ENCODE measurements around the gene CALU.

CALU gene

DNA sequence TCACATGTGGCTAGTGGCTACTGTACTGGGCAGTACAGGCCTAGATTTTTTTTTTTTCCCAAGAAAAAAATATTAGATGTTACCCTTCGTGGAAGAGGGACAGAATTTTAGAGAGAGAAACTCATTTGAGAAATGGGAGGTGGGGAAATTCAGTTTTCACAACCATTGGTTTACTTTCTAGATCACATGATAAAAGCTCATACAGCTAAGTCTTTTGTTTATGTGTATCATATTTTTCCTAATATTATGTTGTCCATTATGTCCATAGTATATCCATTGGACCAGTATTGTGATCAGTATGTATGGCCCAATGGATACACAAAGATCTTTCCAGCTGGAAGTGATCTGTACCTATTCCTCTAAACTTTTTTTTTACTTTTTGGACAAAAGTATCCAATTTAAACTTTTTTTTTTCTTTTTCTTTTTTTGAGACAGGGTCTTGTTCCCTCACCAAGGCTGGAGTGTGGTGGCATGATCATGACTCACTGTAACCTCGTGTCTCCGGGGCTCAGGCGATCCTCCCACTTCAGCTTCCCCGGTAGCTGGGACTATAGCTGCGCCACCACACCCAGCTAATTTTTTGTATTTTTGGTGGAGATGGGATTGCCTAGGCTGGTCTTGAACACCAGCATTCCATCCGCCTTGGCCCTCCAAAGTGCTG is 4.1 kb downstream of the CALU start:
- Histone ChIP-seq H3K4me3 (ENCODE audit: low read depth in 1 of 5, low read length in 5 of 5) (no peak overlapping the region), H3K27ac (ENCODE audit: low read depth, low read length) (no peak overlapping the region), H3K27me3 (ENCODE audit: control insufficient read depth in 5 of 5, insufficient read depth in 4 of 5, low read length in 5 of 5) (no peaks in the 10 kb centered on the region), H3K36me3 (ENCODE audit: control insufficient read depth in 5 of 5, insufficient read depth in 5 of 5, low read length in 5 of 5) (peaks cover 0 to 7% (median 0%) of the 10 kb centered on the region in 5 donors), H3K9ac (ENCODE audit: low read length in 5 of 5) (no peak overlapping the region), H3K4me1 (ENCODE audit: control insufficient read depth in 5 of 5, insufficient read depth in 5 of 5, low read length in 5 of 5) (peaks cover 6 to 37% (median 35%) of the 10 kb centered on the region in 5 donors), H3K9me3 (ENCODE audit: control insufficient read depth in 5 of 5, low read length in 5 of 5) (no peaks in the 10 kb centered on the region)

DNA sequence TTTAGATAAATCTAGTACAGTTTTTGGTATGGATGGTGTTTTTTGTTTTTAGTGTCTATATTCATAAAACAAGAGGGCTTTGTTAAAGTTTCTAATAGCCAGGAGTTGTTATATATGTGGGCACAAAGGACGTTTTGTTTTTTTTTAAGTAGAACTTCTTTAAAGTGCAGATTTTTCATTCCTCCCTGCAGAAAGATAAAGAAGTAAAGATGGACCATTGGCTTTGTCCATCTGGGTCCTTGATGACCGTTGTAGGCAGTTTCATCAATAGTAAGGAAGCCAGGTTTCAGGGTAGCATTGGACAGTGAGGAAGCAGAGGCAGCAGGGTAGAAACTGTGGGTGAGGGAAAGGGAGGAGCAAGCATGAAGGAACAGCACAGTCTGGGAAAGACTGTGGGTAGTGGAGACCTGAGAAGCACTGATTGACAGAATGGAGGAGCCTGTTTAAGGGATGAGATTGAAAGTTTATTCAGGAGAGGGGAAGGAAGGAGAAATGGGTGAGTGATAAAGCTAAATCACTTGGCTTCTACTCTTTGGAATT is 5.3 kb downstream of the CALU start:
- H3K9me3 ChIP-seq (ENCODE audit: control insufficient read depth in 5 of 5, low read length in 5 of 5), result no peaks in the 10 kb centered on the region
- H3K4me3 ChIP-seq (ENCODE audit: low read depth in 1 of 5, low read length in 5 of 5), result no peak overlapping the region
- H3K27ac ChIP-seq (ENCODE audit: low read depth, low read length), result no peak overlapping the region
- no peaks in the 10 kb centered on the region for H3K27me3 ChIP-seq (ENCODE audit: control insufficient read depth in 5 of 5, insufficient read depth in 4 of 5, low read length in 5 of 5)
- H3K36me3 ChIP-seq (ENCODE audit: control insufficient read depth in 5 of 5, insufficient read depth in 5 of 5, low read length in 5 of 5), result peaks cover 8 to 19% (median 10%) of the 10 kb centered on the region in 5 donors
- H3K9ac ChIP-seq (ENCODE audit: low read length in 5 of 5), result peak overlapping the region in 1 of 5 donors; percentile 33
- peaks cover 6 to 33% (median 30%) of the 10 kb centered on the region in 5 donors for H3K4me1 ChIP-seq (ENCODE audit: control insufficient read depth in 5 of 5, insufficient read depth in 5 of 5, low read length in 5 of 5)

DNA sequence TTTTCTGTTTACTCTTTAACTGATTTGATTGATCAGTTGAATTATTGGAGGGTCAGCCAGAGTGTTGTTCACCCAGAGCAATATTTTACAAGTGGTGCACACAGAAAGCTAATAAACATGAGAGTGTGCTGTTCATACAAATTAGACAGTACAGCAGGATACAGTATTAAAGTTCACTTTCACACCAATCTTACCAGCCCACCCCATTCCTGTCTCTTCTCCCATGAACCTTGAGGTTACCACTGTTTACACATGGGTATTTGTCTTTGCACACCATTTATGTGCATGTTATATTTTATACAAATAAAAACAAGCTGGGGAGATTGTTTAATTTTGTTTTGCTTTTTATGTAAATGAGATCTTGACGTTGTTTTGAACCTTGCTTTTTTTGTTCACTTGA is 6.5 kb downstream of the CALU start:
- Histone ChIP-seq H3K9ac (ENCODE audit: low read length in 5 of 5) (no peak overlapping the region), H3K27ac (ENCODE audit: low read depth, low read length) (no peak overlapping the region), H3K36me3 (ENCODE audit: control insufficient read depth in 5 of 5, insufficient read depth in 5 of 5, low read length in 5 of 5) (peaks cover 14 to 30% (median 20%) of the 10 kb centered on the region in 5 donors), H3K4me1 (ENCODE audit: control insufficient read depth in 5 of 5, insufficient read depth in 5 of 5, low read length in 5 of 5) (peaks cover 6 to 20% (median 18%) of the 10 kb centered on the region in 5 donors), H3K9me3 (ENCODE audit: control insufficient read depth in 5 of 5, low read length in 5 of 5) (no peaks in the 10 kb centered on the region), H3K4me3 (ENCODE audit: low read depth in 1 of 5, low read length in 5 of 5) (no peak overlapping the region), H3K27me3 (ENCODE audit: control insufficient read depth in 5 of 5, insufficient read depth in 4 of 5, low read length in 5 of 5) (no peaks in the 10 kb centered on the region)

DNA sequence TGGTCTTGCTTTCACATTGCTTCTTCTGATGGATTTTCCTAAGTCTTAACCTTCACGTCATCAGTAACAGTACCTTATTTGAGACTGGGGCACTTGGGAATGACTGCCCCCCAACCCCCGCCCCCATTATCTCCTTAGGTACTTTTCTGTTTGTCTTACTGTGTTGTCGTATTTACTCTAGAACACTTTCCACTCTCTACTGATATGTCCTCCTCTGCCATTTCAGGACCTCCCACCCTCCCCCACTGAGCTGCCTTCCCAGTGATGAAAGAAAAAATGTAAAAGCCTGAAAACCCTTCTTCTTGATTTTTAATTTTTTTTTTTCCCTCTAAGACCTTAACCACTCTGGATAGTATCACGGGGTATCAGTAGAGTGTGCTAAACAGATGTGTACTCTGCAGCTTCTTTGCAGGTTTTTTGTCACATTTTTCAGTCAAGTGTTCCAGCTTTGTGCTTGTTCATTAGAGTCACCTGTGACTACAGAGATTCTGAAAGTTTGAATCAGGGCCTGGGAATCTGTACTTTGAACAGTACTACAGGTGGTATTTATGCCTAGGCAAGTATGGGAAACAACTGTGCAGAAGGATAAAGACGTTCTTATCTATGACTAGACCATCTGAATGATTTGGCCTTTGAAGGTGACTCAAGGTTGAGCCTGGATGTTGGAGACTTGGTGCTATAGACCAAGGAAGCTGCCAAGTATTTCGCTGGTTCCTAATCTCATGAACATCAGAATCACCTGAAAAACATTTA is 8.3 kb downstream of the CALU start:
- Histone ChIP-seq H3K27ac (ENCODE audit: low read depth, low read length) (no peak overlapping the region), H3K9ac (ENCODE audit: low read length in 5 of 5) (no peak overlapping the region), H3K36me3 (ENCODE audit: control insufficient read depth in 5 of 5, insufficient read depth in 5 of 5, low read length in 5 of 5) (peaks cover 18 to 37% (median 29%) of the 10 kb centered on the region in 5 donors), H3K9me3 (ENCODE audit: control insufficient read depth in 5 of 5, low read length in 5 of 5) (no peaks in the 10 kb centered on the region), H3K4me1 (ENCODE audit: control insufficient read depth in 5 of 5, insufficient read depth in 5 of 5, low read length in 5 of 5) (peaks cover under 1 to 2% (median under 1%) of the 10 kb centered on the region in 5 donors), H3K4me3 (ENCODE audit: low read depth in 1 of 5, low read length in 5 of 5) (no peak overlapping the region), H3K27me3 (ENCODE audit: control insufficient read depth in 5 of 5, insufficient read depth in 4 of 5, low read length in 5 of 5) (no peaks in the 10 kb centered on the region)

DNA sequence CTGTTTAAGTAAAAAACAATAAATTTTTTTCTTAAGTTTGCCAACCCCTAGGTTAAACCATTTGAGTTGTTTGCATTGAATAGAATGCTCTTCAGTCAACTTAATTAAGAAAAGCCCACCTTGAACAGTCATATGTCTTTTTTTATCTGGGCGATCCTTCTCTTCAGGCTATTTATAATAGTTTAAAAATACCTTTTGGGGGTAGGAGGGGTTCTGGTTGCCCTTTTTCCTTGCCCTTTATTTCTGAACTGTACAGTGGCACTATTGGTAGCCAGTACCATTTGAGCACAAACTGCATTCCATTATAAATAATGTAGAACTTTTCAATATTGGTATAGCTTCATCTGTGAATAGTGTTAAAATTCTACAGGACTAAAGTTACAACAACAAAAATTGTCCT is 13.1 kb downstream of the CALU start:
- Histone ChIP-seq H3K4me1 (ENCODE audit: control insufficient read depth in 5 of 5, insufficient read depth in 5 of 5, low read length in 5 of 5) (peaks cover 4 to 14% (median 5%) of the 10 kb centered on the region in 5 donors), H3K27ac (ENCODE audit: low read depth, low read length) (no peak overlapping the region), H3K27me3 (ENCODE audit: control insufficient read depth in 5 of 5, insufficient read depth in 4 of 5, low read length in 5 of 5) (no peaks in the 10 kb centered on the region), H3K36me3 (ENCODE audit: control insufficient read depth in 5 of 5, insufficient read depth in 5 of 5, low read length in 5 of 5) (peaks cover 29 to 67% (median 49%) of the 10 kb centered on the region in 5 donors), H3K4me3 (ENCODE audit: low read depth in 1 of 5, low read length in 5 of 5) (no peak overlapping the region), H3K9me3 (ENCODE audit: control insufficient read depth in 5 of 5, low read length in 5 of 5) (no peaks in the 10 kb centered on the region), H3K9ac (ENCODE audit: low read length in 5 of 5) (no peak overlapping the region)

DNA sequence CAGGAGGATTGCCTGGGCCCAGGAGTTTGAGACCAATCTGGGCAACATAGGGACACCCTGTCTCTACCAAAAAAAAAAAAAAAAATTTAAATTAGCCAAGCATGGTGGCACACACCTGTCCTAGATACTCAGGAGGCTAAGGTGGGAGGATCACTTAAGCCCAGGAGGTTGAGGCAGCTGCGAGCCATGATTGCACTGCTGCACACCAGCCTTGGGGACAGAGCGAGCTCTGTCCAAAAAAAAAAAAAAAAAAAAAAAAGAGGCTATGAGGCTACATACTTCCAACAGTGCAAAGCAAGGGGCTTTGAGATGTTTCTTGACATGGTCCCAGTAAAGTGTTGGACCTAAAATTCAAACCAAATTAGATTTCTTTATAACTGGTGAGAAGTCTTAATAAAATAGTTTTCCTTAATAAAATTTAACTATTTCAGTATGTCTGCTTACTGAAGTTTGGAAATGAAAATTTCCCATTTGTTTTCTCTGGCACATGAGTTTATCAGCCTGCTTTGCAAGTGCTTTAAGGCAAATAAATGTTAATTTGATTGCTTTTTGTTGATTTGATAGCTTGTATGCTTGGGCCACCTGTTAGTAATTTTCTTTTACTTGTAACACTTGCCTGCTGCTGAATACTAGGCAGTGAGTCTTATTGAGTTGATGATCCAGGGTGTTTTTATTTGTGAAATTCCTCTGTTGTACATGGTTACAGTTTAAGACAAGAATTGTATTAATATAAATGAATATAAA is 16.1 kb downstream of the CALU start:
- peaks cover 36 to 61% (median 44%) of the 10 kb centered on the region in 5 donors for H3K36me3 ChIP-seq (ENCODE audit: control insufficient read depth in 5 of 5, insufficient read depth in 5 of 5, low read length in 5 of 5)

DNA sequence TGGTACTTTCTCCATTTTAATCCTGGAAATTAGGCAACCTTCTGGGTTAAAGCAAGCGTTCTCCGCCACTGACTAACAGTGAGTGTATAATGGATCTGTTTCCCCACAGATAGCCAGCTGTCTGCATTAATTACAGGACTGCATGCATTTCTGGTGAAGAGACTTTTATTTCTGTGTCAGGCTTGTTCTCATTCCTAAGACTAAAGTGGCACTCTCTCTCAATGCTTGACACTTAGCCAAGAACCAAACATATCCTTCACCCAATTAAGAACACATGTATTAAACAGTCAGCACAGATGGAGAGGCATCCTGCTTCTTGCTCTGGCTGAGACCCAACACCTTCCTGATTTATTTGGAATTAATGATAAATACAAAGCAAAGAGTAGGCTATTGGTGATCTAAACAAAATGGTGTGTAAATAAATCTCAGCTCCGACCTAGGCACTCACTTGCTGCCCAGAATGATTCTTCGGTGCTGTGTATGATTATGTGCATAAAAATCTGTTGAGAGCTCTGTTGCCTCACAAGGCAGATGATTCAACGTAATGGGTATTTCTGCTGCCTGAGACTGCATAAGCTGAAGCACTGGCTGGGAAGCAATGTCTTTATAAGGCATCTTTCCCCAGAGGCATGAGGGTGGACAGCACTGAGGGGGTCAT is 16.8 kb downstream of the CALU start:
- H3K9me3 ChIP-seq (ENCODE audit: control insufficient read depth in 5 of 5, low read length in 5 of 5), result no peaks in the 10 kb centered on the region
- no peak overlapping the region for H3K9ac ChIP-seq (ENCODE audit: low read length in 5 of 5)
- H3K4me1 ChIP-seq (ENCODE audit: control insufficient read depth in 5 of 5, insufficient read depth in 5 of 5, low read length in 5 of 5), result peaks cover 3 to 14% (median 5%) of the 10 kb centered on the region in 5 donors
- H3K4me3 ChIP-seq (ENCODE audit: low read depth in 1 of 5, low read length in 5 of 5), result no peak overlapping the region
- no peak overlapping the region for H3K27ac ChIP-seq (ENCODE audit: low read depth, low read length)
- no peaks in the 10 kb centered on the region for H3K27me3 ChIP-seq (ENCODE audit: control insufficient read depth in 5 of 5, insufficient read depth in 4 of 5, low read length in 5 of 5)
- peaks cover 33 to 64% (median 47%) of the 10 kb centered on the region in 5 donors for H3K36me3 ChIP-seq (ENCODE audit: control insufficient read depth in 5 of 5, insufficient read depth in 5 of 5, low read length in 5 of 5)

More for the DNA sequence above, 16.1 kb downstream of the CALU start:
- no peaks in the 10 kb centered on the region for H3K9me3 ChIP-seq (ENCODE audit: control insufficient read depth in 5 of 5, low read length in 5 of 5)
- peaks cover 3 to 14% (median 5%) of the 10 kb centered on the region in 5 donors for H3K4me1 ChIP-seq (ENCODE audit: control insufficient read depth in 5 of 5, insufficient read depth in 5 of 5, low read length in 5 of 5)
- no peak overlapping the region for H3K4me3 ChIP-seq (ENCODE audit: low read depth in 1 of 5, low read length in 5 of 5)
- H3K27ac ChIP-seq (ENCODE audit: low read depth, low read length), result no peak overlapping the region
- no peak overlapping the region for H3K9ac ChIP-seq (ENCODE audit: low read length in 5 of 5)
- H3K27me3 ChIP-seq (ENCODE audit: control insufficient read depth in 5 of 5, insufficient read depth in 4 of 5, low read length in 5 of 5), result no peaks in the 10 kb centered on the region

DNA sequence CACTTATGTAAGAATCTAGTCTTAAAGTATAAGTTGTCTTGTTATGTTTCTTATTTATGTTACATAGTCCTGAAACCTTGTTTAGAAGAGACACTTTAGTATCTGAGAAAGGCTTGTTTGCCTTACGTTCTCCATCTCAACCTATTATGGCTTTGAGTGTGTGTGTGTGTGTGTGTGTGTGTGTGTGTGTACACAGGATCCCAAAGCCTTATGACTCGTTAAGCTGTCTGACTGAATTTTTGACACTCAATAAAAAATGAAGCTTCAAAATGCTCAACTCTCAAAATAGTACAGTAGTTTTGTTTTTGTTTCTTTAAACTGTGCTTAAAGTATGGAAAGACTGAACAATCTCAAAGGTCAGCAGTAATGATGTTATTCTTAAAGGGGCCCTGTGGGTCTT is 18.0 kb downstream of the CALU start:
- Histone ChIP-seq H3K27ac (ENCODE audit: low read depth, low read length) (no peak overlapping the region), H3K9ac (ENCODE audit: low read length in 5 of 5) (no peak overlapping the region), H3K4me3 (ENCODE audit: low read depth in 1 of 5, low read length in 5 of 5) (no peak overlapping the region), H3K36me3 (ENCODE audit: control insufficient read depth in 5 of 5, insufficient read depth in 5 of 5, low read length in 5 of 5) (peaks cover 38 to 69% (median 54%) of the 10 kb centered on the region in 5 donors), H3K27me3 (ENCODE audit: control insufficient read depth in 5 of 5, insufficient read depth in 4 of 5, low read length in 5 of 5) (no peaks in the 10 kb centered on the region), H3K4me1 (ENCODE audit: control insufficient read depth in 5 of 5, insufficient read depth in 5 of 5, low read length in 5 of 5) (peaks cover 3 to 14% (median 5%) of the 10 kb centered on the region in 5 donors), H3K9me3 (ENCODE audit: control insufficient read depth in 5 of 5, low read length in 5 of 5) (no peaks in the 10 kb centered on the region)

DNA sequence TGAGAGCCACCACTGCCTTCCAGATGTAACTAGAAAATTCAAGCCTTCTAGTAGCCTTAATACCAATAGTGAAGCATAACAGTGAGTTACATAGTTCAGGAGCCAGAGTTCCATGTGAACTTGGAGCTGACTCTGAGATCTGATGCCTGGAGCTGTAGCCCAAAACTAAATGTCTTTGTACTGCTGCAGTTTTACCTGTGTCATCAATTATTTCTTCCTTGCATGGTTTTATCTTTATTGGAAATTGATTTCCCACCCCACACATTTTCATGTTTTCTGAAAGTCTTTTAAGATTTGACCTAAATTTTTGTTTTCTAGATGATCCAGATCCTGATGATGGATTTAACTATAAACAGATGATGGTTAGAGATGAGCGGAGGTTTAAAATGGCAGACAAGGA is 19.4 kb downstream of the CALU start:
- no peak overlapping the region for H3K4me3 ChIP-seq (ENCODE audit: low read depth in 1 of 5, low read length in 5 of 5)
- H3K9ac ChIP-seq (ENCODE audit: low read length in 5 of 5), result no peak overlapping the region
- H3K27me3 ChIP-seq (ENCODE audit: control insufficient read depth in 5 of 5, insufficient read depth in 4 of 5, low read length in 5 of 5), result no peaks in the 10 kb centered on the region
- H3K4me1 ChIP-seq (ENCODE audit: control insufficient read depth in 5 of 5, insufficient read depth in 5 of 5, low read length in 5 of 5), result peaks cover 3 to 14% (median 5%) of the 10 kb centered on the region in 5 donors
- peaks cover 34 to 71% (median 47%) of the 10 kb centered on the region in 5 donors for H3K36me3 ChIP-seq (ENCODE audit: control insufficient read depth in 5 of 5, insufficient read depth in 5 of 5, low read length in 5 of 5)
- no peaks in the 10 kb centered on the region for H3K9me3 ChIP-seq (ENCODE audit: control insufficient read depth in 5 of 5, low read length in 5 of 5)
- H3K27ac ChIP-seq (ENCODE audit: low read depth, low read length), result no peak overlapping the region

Data from subcutaneous abdominal adipose tissue (tissue), 5 donors.